ENCODE data around the gene PRICKLE2.

GRCh38 chr3:64152086-64152485 lies 73.2 kb downstream of the PRICKLE2 start:
- TF ChIP-seq CTCF (conservative IDR thresholded peaks at IDR 0.05 in 1 of 2, IDR thresholded peaks at IDR 0.05 in 1 of 2; ENCODE audit: low read depth in 1 of 2, low read length in 2 of 2) (no peak), EZH2 (IDR thresholded peaks at IDR 0.05; ENCODE audit: low read length, missing control alignments) (no peak)
